GM03348 (cell line): ENCODE results near the gene SLC49A3.
"Not testable (repeated sequence)": the region's sequence is repeated elsewhere in the genome, so short reads cannot be mapped to it uniquely, and the experiment has no call there.

Source experiments
- DNase-seq: peaks from one replicate; pipeline ENCODE4 v3.0.0; 2012; ENCODE audit warnings: low spot score

SLC49A3 gene

DNA sequence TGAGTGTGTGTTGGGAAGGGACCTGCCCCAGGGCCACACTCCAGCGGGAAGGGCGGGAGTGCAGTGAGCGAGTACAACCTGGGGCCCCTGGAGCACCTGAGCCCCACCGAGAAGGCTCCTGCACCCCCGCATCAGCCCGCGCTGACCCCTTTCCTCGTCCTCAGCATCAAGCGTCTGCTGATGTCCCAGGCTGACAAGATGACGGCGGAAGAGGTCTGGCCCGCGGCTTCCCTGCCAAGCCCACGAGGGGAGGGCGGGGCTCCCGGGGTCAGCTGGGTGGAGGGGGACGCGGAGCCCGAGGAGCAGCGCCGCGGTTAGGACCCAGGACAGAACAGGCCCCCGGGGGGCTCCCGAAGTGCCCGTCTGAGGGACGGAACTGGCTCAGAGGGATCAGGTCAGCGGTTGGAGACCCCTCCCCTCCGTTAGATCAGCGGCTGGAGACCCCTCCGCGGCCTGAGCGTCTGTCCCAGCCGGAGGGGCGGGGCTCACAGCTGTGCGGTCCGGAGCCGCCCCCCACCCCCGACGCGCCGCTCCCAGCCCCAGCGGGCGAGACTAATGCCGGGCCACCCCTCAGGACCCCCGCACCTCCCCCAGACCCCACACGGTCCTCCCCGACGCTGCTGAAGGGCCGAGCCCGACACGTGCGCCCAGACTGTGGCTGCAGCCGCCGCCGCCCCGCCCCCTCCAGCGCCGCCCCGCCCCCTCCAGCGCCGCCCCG, 7.9 kb downstream of the SLC49A3 start:
- peak; percentile 63 for DNase-seq

DNA sequence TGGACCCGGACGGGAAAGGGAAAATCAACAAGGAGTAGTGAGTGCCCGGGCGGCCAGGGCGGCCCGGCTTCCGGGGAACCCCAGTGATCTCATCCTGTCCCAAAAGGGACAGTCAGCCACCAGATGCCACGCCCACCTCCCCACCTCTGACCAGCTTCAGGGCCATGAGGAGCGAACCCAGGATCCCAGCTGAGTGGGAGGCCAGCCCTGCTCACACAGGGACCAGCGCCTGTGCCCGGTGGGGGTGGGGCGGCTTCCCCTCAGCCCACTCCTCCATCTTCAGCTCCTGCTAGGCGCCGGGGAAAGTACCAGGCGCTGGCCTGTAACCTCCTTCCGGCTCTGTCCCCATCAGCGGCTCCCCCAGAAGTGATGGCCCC, 8.4 kb downstream of the SLC49A3 start:
- DNase-seq, result no peak

DNA sequence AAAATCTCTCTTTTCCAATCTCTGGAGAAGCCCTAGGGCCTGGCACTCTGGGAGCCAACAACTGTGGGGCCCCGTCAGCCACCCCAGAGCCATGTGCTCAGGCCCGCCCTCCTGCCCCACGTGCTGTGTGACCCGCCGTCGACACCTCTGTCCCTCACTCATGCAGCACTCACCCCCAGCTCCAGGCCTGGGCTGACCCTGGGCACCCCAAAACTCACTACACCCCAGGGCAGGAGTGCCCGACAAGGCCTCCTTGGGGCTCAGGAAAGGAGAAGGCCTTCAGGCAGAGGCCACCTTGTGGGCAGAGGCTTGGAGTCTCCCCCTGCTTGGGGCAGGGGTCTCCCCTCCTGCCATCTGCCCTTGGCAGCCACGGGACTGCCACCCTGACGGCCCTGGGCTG, 8.9 kb downstream of the SLC49A3 start:
- DNase-seq, result no peak

DNA sequence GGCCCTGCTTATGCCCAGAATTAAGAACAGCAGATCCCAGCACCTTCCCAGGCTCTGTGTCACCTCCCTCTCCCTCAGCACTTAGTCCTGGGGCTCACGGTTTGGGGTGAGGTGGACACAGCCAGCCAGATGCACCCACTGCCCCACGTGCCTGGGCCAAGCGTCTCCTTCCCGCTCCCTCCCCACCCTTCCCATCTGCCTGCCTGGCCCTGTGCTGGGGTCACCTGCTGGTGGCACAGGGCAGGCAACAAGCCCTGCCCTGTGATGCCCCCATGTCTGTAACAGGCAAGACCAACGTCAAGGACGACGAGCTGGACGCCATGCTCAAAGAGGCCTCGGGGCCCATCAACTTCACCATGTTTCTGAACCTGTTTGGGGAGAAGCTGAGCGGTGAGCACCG, 9.3 kb downstream of the SLC49A3 start:
- no peak for DNase-seq

DNA sequence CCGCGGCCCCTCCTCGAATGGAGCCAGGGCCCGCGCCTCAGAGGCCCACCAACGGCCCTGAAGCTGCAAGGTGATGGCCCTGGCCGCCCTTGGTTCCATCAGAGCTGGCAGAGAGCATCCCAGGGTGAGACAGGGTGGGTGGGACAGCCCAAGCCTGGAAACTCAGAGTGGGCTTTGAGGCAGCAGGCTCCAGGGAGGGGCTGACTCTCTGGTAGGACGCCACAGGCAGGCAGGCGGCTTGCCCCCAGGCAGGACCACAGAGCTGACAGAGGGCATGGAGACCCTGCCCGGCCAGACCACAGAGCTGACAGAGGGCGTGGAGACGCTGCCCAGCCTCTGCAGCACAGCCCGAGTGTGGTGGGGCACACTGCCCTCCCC, 9.9 kb downstream of the SLC49A3 start:
- no peak for DNase-seq

DNA sequence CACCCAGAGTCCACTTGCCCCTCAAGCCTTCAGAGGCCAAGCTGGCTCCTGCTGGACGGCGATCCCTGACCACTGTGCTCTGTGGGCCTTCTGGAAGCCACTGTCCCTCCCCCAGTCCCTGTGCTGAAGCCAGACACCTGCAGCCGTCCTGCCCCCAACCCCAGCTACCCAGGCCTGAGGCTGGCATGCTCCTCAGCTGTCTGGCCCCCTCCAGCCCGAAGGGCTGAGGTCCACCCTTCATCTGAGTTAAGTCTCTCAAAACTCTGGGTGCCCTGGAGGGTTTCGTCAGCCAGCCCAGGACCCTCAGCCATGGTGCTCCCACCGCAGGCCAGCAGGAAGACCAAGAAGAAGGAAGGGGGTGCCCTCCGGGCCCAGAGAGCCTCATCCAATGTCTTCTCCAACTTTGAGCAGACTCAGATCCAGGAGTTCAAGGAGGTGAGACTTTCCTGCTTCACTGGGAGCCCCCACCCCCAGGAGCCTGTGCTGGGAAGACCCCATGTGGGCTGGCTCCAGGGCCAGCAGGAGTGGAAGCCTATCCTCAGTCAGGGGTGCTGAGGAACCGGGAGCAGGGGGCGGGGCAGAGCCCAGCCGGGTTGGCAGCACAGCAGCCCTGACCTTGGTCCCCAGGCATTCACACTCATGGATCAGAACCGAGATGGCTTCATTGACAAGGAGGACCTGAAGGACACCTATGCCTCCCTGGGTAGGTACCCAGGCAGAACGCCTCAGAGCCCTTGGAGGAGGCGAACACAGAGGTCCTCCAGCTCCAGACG, 10.4 kb downstream of the SLC49A3 start:
- no peak for DNase-seq

DNA sequence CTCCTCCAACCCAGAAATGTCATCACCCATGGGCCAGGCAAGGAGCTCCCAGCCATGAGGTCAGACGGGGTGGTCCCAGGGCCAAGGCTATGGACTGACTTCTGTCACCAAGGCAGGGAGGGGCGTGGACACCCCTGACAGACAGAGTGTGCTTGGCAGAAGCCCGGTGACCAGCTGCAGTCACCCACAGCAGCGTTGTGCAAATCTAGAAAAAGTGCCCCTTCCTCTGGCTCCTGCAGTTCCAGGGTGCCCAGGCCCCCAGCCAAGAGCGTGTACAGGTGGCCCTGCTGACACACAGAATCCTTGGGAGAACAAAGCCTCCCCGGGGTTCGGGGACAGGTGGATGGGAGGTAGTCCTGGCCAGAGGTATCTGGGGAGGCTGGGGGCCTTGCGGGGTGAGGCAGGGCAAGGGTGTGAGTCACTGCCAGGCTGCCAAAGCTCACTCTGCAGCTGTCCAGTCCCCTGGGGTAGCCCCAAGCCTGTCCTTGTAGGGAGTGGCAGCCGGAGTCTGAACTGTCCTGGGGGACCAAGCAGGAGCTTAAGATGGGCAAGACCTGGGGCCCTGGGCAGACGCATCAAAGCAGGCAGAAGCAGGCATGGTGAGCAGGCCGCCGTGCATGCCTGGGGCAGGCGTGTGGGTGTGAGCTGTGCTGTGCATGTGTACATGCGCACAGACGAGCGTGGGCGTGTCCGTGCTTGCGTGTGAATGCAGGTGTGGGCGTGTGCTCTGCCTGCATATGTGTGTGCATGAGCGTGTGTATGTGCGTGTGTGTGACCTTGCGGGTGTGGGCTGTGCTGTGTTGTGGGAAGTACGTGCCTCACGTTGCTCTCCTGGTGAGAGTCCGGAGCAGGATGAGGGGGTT, 11.3 kb downstream of the SLC49A3 start:
- DNase-seq, result no peak

DNA sequence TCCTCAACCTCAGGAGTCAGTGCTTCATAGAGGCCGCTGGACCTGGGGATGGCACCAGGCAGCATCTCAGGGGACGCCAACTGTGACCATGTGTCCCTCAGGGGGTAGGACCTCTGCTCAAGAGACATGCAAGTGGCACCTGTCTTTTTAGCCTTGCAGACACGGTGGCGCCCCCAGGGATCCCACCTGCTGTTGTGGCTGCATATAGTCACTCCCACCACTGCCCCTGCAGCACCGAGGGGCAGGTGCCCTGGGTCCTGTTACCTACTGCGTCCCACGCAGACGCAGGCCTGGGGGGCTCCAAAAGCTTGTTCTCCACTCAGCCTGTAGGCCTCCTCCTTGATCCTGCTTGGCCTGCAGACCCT, 12.1 kb downstream of the SLC49A3 start:
- DNase-seq, result no peak

DNA sequence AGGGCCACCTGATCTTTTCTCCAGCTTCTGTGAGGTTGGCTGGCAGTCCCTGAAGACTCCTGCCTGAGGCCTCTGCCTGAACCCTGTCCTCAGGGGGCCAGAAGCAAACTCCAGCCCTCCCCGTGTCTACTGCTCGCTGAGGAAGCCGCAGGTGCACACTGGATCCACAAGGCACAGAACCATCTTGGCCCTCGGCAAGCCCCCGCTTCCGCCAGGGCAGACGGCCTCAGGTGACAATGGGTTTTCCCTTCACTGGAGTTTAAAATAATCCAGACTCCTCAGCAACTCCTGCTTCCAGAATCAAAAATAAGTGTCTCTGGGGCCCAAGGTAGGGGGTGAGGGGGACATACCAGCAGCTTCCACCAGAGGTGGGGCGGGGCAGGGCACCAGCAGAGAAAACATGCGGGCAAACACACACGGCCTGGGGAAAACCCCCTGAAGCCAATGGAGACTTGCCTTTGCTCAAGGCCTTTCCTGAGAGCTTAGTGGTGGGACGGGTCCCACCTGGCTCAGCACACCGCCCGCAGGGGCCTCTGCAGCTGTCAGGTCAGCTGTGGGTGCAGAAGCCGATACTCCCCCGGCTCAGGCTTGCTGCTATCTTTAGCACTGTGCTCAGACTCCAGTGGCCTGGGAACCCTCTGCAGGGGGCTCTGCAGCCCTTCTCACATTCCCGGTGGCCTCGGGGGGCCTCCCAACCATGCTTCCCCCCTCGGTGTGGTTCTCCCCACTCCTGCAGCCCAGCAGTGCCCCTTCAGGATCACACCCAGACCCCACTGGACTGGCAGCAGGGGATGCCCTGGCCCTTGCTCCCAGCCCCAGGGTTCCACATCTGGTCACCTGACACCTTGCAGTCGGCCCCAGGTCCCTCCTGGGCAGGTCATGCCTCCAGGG, 12.7 kb downstream of the SLC49A3 start:
- no peak for DNase-seq

DNA sequence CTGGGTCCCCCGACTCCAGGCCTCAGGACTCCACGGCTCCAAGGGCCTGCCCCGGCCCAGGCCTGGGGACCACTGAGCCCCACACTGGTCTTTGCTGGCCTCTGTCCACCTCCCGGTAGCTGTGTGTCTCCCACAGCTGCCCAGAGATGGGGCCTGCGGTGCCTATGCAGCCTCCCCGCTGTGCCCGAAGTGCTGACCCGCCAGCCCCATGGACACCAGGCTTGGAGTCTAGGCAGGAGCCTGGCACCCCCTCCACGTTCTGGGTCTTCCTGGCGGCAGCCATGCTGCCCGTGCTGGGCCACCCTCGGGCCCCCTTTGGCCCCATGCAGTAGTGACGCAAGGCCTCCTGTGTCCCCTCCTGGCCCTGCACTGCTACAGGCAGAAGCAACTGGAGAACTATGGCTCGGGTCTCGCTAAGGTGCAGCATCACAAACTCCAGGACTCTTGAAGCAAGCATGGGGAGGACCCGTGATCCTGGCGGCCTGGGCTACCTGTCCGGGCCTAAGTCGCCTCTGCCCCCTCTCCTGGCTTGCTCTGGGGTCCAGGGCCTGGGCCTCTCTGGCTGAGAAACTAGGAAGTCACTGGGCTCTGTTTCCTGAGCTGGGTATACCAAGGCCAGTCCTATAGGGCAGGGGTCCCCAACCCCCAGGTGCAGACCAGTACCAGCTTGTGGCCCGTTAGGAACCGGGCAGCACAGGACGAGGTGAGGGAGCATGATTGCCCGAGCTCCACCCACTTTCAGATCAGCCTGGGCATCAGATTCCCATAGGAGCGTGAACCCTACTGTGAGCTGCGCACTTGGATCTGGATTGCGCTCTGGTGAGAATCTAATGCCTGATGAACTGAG, 13.7 kb downstream of the SLC49A3 start:
- DNase-seq, result peak; percentile 49

DNA sequence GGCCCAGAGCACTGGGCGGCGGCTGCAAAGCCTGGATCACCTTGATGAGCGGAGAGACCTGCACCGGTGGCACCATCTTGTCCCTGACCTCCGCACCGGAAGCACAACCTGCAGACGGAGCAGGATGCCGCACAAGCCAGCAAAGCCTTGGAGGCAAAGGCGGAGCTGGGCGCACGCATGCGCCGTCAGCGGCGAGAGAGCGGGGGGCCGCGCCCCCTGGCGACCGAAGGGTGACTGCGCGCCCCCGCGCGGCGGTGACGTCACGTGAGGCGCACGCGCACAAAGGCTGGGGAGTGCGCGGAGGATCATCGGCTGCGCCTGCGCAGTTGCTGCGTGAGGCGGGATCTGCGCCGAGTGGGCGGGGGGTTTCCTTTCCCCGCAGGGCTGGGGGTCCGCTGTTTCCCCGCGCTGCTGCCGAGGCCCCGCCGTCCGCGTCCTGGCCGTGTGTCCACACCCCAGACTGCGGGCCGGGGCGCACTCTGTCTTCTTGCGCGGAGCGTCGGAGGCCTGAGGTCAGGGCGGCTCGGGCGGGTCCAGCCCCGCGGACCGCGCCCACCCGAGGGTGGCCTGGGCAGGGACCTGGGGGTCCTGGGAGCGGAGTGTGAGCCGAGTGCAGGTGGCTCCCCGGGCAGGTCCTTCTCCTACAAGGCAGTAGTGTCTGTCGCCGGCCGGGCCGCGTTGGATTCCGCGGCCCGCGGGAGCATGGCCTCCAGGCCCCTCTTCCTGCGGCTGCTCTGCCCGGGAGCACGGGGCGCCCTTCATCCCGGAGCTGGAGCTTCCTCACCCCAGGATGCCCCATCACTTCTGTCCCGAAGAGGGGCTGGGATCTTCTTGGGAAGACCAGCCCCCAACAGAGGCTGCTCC, 14.5 kb downstream of the SLC49A3 start, which contains the start of the genes ATP5ME and MYL5:
ATP5ME (minus strand) TSS at position 105 of the 864 bp plus-strand sequence; CDS start at position 76, 29 bp downstream.
MYL5 (plus strand) TSS at position 371 of the 864 bp plus-strand sequence. CDS start 3,485 bp downstream, outside the sequence.
- peak; percentile 100 for DNase-seq

DNA sequence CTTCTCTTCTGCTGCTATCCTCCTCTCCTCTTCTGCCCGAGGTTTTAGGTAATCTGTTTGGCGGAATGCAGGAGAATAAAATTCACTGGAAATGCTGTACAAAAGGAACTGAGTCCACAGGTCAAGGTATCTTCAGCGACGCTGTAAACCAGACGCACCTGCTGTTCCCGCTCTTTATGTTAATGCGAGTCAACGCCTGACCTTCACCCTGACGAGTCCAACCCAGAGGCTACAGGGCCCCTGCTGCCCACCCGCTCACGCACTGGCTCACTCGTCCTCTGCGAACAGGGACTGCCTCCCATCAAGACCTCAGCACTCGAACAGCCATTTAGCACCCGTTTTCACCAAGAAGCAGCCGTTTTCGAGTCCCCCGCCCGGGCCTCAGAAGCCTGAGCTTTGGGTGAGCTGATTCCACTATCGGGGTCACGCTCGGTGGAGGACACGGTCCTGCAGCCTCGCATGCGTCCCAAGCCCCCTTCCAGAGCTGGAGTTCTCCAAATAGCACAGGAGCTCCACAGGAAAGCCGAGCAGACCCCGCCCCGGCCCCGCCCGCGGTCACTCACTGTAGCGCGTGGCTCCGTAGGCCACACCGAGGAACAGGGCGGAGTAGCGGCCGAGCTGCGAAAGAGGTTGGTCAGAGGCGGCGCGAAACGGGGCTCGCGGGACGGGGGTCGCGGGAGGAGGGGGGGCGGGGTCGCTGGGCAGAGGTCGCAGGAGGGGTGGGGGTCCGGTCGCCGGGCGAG, 15.4 kb downstream of the SLC49A3 start:
- peak; percentile 75 for DNase-seq

DNA sequence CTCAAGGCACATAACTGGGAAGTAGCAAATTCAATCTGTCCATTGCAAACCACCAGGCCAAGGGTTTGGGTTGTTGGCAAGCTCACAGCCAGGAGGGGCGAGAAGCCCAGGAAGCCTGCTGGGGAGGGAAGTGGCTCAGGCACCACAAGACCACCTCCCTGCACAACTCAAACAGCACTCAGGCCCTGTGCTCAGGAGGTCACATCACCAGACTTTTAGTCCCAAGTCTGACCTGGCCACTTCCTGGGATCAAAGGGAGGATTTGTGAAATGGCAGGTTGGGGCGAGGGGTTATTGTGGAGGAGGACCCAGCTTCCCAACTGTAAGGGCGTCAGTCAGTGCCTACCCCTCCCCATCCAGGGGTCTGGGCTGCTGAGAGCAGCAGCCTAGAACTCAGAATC, 17.2 kb downstream of the SLC49A3 start:
- DNase-seq, result no peak

DNA sequence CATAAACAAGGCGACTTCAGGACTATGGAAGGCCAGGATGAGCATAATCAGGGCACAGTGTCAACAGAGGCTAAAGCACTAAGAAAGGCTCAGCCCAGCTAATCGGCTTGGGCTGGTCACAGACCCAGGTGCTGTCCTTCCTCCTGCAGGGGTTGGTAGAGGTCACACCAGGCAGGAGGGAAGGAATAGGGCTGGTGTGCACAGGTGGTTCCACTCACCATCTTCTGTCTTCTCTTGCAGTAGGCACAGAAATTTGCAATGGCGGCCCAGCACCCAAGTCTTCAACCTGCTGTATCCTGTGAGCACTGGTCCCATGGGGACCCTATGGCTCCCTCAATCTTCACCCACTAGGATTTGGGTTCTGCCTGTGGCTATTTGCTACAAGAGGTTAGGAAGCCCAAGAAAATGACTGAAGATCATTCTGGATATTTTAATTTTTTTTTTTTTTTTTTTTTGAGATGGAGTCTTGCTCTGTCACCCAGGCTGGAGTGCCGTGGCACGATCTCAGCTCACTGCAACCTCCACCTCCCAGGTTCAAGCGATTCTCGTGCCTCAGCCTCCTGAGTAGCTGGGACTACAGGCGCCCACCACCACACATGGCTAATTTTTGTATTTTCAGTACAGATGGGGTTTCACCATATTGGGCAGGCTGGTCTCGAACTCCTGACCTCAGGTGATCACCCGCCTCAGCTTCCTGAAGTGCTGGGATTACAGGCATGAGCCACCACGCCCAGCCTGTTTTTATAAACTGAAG, 19.0 kb downstream of the SLC49A3 start:
- not testable (repeated sequence) for DNase-seq

DNA sequence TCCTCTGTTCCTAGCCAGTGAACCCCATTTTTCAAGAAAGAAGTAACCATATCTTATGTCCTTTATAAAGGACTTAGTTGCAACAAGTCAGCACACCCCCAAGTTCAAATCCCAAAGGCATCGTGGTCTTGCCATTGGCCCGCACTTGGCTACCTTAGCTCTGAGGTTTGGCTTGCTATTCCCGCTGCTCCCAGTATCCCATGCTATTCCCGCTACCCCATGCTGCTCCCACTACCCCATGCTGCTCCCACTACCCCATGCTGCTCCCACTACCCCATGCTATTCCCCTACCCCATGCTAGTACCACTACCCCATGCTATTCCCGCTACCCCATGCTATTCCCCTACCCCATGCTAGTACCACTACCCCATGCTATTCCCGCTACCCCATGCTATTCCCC, 20.7 kb downstream of the SLC49A3 start:
- not testable (repeated sequence) for DNase-seq

DNA sequence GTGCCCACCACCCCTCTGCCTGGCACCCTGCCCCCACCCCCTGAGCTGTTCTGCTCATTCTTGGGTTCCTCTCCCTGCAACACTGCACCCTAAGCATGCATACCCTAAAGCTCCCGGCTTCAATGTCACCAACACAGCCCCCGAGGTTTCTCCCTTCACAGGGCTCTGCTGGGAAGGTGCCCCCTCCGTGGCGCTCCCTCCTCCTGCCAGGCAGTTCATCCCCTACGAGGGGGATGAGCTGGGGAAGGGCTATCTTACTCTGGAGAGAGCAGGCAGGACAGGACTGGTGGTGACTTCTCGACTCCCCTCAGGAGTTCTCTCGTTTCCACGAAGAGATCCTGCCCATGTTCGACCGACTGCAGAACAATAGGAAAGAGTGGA, 21.4 kb downstream of the SLC49A3 start:
- DNase-seq, result no peak

DNA sequence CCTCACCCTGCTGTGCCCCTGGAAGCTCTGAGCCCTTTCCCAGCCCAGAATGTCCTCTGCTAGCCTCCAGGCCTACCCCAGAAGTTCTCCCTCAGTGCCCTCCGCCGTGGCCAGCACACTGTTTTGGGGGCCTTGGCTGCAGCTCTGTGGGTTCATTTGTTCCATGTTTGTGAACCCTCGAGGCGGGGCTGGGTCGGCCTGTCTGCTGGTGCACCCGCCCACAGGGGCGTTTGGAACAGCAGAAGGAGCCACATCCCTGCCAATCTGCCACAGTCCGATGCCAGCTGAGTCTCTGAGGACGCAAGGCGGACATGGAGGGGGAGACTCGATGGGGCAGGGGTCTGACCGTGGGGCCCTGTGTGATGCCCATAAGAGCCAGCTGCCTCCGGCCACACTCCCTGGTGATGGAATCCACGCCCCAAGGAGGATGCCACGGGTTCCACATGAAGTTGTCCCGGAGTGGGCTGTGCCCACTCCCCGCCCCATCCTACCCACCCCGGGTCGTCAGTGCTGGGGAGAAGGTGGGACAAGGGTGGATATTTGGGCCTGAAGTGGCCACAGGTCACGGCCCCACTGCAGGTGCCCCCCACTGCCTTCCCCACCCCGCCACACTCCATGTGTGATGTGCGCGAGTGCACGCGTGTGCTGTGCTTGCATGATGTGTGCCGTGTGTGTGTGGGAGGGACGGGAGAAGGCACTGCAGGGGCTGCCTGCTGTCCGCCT, 22.0 kb downstream of the SLC49A3 start:
- no peak for DNase-seq

DNA sequence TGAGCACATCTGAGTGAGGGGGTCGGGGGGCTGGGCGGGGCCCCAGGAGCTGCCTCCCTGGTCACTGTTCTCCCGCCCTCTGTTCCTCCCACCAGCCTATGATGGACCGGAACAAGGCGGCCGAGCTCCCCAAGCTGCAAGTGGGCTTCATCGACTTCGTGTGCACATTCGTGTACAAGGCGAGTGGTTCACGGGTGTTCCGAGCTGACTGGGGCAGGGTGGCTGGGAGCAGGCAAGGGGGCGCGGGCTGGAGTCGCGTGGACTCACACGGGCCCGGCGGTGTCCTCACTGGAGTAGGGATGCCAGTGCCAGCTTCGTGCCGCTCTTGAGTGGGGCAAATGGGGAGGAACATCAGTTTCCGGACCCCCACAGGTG, 22.5 kb downstream of the SLC49A3 start:
- DNase-seq, result no peak
